Measurements from ENCODE around the gene ADAMTSL5.

The ADAMTSL5 gene

GRCh38 chr19:1487576-1488281, 25.1 kb downstream of the ADAMTSL5 start:
- DNase-seq (ENCODE audit: extremely low spot score): no peak
- CTCF ChIA-PET: no interaction called here
- POLR2A ChIA-PET: interaction anchor here (1.2 kb wide), 1 partner anchor 12 kb away, joined by 3 read pairs; no protein-coding TSS in a partner anchor
- TF ChIP-seq FOXA1 (IDR thresholded peaks at IDR 0.05): no peak
- TF ChIP-seq BHLHE40 (IDR thresholded peaks at IDR 0.05; ENCODE audit: borderline replicate concordance): no peak
- no peak for TF ChIP-seq LEF1 (IDR thresholded peaks at IDR 0.05; ENCODE audit: borderline replicate concordance)

- ChIA-PET POLR2A (no interaction called here), CTCF (no interaction called here)
- no peak for TF ChIP-seq PKNOX1 (IDR thresholded peaks at IDR 0.05)
- TF ChIP-seq SUZ12 (IDR thresholded peaks at IDR 0.05): no peak
- TF ChIP-seq HDGF (IDR thresholded peaks at IDR 0.05; ENCODE audit: borderline replicate concordance): no peak
- TF ChIP-seq SP1 (IDR thresholded peaks at IDR 0.05): no peak
- no peak for TF ChIP-seq FOXK2 (IDR thresholded peaks at IDR 0.05)
- no peak for TF ChIP-seq L3MBTL2 (conservative IDR thresholded peaks at IDR 0.05)
- no peak for DNase-seq (ENCODE audit: extremely low spot score)
Measured at GRCh38 chr19:1486720-1487575, 25.9 kb downstream of the ADAMTSL5 start.

- ChIA-PET POLR2A (no interaction called here), CTCF (no interaction called here)
- DNase-seq (ENCODE audit: extremely low spot score): no peak
- no peak for TF ChIP-seq HDGF (IDR thresholded peaks at IDR 0.05; ENCODE audit: borderline replicate concordance)
- no peak for TF ChIP-seq SUZ12 (IDR thresholded peaks at IDR 0.05)
- TF ChIP-seq FOXA1 (IDR thresholded peaks at IDR 0.05): no peak
- TF ChIP-seq LEF1 (IDR thresholded peaks at IDR 0.05; ENCODE audit: borderline replicate concordance): no peak
- no peak for TF ChIP-seq ARNT (IDR thresholded peaks at IDR 0.05)
- no peak for TF ChIP-seq NFRKB (IDR thresholded peaks at IDR 0.05)
- no peak for TF ChIP-seq PKNOX1 (IDR thresholded peaks at IDR 0.05)
- no peak for TF ChIP-seq BHLHE40 (IDR thresholded peaks at IDR 0.05; ENCODE audit: borderline replicate concordance)
- TF ChIP-seq ELF4 (IDR thresholded peaks at IDR 0.05): no peak
- TF ChIP-seq SP1 (IDR thresholded peaks at IDR 0.05): no peak
- TF ChIP-seq ZNF384 (IDR thresholded peaks at IDR 0.05): no peak
Measured at GRCh38 chr19:1483979-1484428, 28.8 kb downstream of the ADAMTSL5 start.

- ChIA-PET POLR2A (no interaction called here), CTCF (no interaction called here)
- no peak for DNase-seq (ENCODE audit: extremely low spot score)
- TF ChIP-seq SUZ12 (IDR thresholded peaks at IDR 0.05) (no peak), HDGF (IDR thresholded peaks at IDR 0.05; ENCODE audit: borderline replicate concordance) (no peak), FOXK2 (IDR thresholded peaks at IDR 0.05) (no peak), TARDBP (IDR thresholded peaks at IDR 0.05) (no peak), ELF4 (IDR thresholded peaks at IDR 0.05) (no peak), NFRKB (IDR thresholded peaks at IDR 0.05) (no peak), CTBP1 (IDR thresholded peaks at IDR 0.05; ENCODE audit: borderline replicate concordance) (no peak), FOXA1 (IDR thresholded peaks at IDR 0.05) (no peak), PKNOX1 (IDR thresholded peaks at IDR 0.05) (no peak), L3MBTL2 (conservative IDR thresholded peaks at IDR 0.05) (no peak), FOXM1 (IDR thresholded peaks at IDR 0.05; ENCODE audit: borderline replicate concordance) (no peak), ARNT (IDR thresholded peaks at IDR 0.05) (no peak), ZNF384 (IDR thresholded peaks at IDR 0.05) (no peak), BHLHE40 (IDR thresholded peaks at IDR 0.05; ENCODE audit: borderline replicate concordance) (no peak)
Measured at GRCh38 chr19:1483131-1483978, 29.5 kb downstream of the ADAMTSL5 start.

GRCh38 chr19:1482361-1483130, 30.3 kb downstream of the ADAMTSL5 start:
- no peak for DNase-seq (ENCODE audit: extremely low spot score)
- CTCF ChIA-PET: no interaction called here
- POLR2A ChIA-PET: interaction anchor here (1.2 kb wide), 1 partner anchor 8 kb away, joined by 3 read pairs; the partner anchor contains the start of gene REEP6
- no peak for TF ChIP-seq PKNOX1 (IDR thresholded peaks at IDR 0.05)
- no peak for TF ChIP-seq L3MBTL2 (conservative IDR thresholded peaks at IDR 0.05)
- no peak for TF ChIP-seq BHLHE40 (IDR thresholded peaks at IDR 0.05; ENCODE audit: borderline replicate concordance)
- no peak for TF ChIP-seq FOXA1 (IDR thresholded peaks at IDR 0.05)
- TF ChIP-seq TARDBP (IDR thresholded peaks at IDR 0.05): no peak
- TF ChIP-seq ZNF384 (IDR thresholded peaks at IDR 0.05): no peak
- no peak for TF ChIP-seq SP1 (IDR thresholded peaks at IDR 0.05)
- no peak for TF ChIP-seq FOXM1 (IDR thresholded peaks at IDR 0.05; ENCODE audit: borderline replicate concordance)
- TF ChIP-seq LEF1 (IDR thresholded peaks at IDR 0.05; ENCODE audit: borderline replicate concordance): no peak
- no peak for TF ChIP-seq NFRKB (IDR thresholded peaks at IDR 0.05)
- TF ChIP-seq SUZ12 (IDR thresholded peaks at IDR 0.05): no peak
- TF ChIP-seq HDGF (IDR thresholded peaks at IDR 0.05; ENCODE audit: borderline replicate concordance): no peak
